Superior temporal gyrus (tissue), 1 donor: ENCODE measurements around the gene C1orf105.
"Not testable (repeated sequence)": the region's sequence is repeated elsewhere in the genome, so short reads cannot be mapped to it uniquely, and the experiment has no call there.

ENCODE experiments used
- DNase-seq: peaks from one replicate; pipeline ENCODE4 v3.0.0-alpha.2; 2016; ENCODE audit errors: extremely low spot score

The C1orf105 gene

DNA sequence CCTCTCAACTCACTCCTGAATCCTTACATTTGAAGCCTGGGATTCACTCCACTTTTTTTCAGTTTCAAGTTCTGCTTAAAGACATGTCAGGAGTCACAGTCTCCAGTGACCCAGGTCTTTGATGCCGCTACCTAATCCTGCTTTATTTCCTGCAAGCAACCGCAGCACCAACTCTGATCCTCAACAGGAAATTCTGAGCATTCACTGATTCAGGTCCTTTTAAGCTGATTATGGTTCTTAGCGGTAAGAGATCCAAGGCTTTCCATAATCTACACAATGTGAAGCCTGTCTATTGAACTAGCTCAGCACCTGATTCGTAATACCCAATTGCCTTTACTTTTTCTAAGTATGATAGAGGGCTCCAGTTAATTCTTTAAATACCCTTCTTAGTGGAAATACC is 67.1 kb downstream of the C1orf105 start:
- no peak for DNase-seq

GRCh38 chr1:172488393-172488792 is 67.9 kb downstream of the C1orf105 start:
- no peak for DNase-seq

DNA sequence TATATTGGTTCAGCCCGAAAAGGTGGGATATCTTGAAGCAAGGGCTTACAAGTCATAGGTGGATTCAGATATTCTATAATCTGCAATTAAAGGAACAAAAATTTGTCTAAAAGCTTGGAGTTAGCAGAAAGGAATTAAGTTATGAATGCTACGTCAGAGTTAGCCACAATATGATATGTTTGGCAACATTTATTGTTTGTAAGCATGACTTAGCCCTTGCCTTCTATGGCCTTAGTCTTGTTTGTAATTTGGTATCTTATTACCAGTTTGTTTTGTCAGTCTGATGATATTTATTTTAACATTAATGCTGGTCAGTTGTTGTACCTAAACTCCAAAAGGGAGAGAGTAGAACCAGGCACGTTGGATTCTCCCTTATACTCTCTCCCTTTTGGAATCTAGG is 69.4 kb downstream of the C1orf105 start:
- no peak for DNase-seq

- DNase-seq: no peak
Observed at GRCh38 chr1:172492421-172492820, 71.9 kb downstream of the C1orf105 start.

GRCh38 chr1:172494166-172494565 is 73.7 kb downstream of the C1orf105 start:
- no peak for DNase-seq

DNA sequence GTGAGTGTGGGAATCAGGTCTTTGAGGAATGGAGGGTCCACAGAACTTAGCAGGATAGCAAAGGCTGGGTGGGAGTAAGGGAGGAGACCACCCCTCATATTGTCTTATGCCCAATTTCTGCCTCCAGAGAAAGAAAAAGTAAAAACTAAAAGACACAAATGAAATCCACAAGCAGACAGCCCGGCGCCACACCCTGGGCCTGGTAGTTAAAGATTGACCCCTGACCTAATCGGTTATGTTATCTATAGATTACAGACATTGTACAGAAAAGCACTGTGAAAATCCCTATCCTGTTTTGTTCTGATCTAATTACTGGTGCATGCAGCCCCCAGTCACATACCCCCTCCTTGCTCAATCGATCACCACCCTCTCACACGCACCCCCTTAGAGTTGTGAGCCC is 75.6 kb downstream of the C1orf105 start:
- DNase-seq: not testable (repeated sequence)

GRCh38 chr1:172496678-172497077 is 76.2 kb downstream of the C1orf105 start:
- no peak for DNase-seq

- no peak for DNase-seq
Observed at GRCh38 chr1:172497230-172497629, 76.7 kb downstream of the C1orf105 start.

GRCh38 chr1:172498857-172499256 is 78.4 kb downstream of the C1orf105 start:
- DNase-seq: no peak

- no peak for DNase-seq
Observed at GRCh38 chr1:172499636-172500141, 79.2 kb downstream of the C1orf105 start.

GRCh38 chr1:172500207-172500606 is 79.7 kb downstream of the C1orf105 start:
- DNase-seq: no peak

DNA sequence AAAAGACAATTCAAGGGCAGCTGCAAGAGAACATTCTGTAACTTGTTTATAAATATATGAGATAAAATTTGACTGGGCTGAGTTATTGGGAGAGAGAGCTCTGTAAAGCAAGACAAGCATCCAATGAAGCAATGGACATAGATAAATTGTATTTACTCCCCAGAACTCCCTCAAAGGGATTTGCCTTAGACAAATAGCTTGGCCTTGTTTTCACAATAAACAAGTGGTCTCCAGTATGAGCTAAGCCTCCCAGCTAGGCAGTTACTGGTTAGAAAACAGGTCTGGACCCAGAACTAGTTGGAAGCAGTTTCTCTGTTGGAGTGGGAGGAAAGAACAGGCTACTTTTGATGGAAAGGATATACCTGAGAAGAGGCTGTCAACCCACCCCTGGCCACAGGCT is 87.3 kb downstream of the C1orf105 start:
- DNase-seq: no peak

DNA sequence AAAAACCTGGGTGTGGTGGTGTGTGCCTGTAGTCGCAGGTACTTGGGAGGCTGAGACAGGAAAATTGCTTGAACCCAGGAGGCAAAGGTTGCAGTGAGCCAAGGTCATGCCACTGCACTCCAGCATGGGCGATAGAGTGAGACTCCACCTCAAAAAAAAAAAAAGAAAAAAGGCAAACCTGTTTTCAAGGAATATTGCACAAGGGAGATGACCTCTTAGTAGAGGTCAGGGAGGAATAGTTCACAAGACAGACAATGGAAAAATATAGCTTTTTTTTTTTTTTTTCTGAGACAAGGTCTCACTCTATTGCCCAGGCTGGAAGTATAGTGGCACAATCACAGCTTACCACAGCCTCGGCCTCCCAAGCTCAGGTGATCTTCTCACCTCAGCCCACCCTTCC is 90.0 kb downstream of the C1orf105 start:
- no peak for DNase-seq

DNA sequence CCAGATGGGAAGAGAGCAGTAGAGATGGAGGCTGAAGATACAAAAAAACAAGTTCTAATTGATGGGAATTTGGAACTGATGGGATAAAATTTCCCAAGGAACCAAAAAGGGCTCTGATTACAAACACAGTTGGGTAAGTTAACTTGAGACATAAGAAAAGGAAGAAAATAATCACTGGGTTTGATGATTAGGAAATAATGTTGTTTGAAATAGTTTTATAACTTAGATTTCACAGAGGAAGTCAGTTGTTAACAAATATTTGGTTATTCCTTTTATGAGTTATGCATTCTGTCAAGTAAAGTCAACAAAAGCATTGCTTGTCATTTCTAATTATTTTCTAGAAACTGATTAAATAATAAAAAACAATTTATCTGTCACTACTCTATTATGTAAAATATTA is 92.1 kb downstream of the C1orf105 start:
- DNase-seq: no peak

- DNase-seq: no peak
Observed at GRCh38 chr1:172513479-172513878, 93.0 kb downstream of the C1orf105 start.

DNA sequence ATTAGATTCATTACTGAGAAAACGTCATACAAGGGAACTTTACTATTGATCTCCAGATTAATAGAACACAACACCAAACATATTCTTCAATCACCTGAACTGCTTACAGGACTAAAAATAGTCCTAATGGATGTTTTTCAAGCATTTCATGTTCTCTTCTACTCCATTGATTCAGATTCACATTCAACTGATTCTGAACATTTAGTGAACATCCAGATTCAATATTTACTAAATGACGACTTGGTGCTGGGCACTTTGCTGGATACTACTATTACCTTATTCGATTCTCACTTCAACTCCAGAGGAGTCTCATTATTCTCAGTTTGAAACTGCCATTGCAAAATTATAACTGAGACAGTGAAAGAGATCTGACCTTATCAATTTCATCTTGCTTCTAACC is 93.6 kb downstream of the C1orf105 start:
- DNase-seq: no peak

GRCh38 chr1:172515436-172515835 is 95.0 kb downstream of the C1orf105 start:
- no peak for DNase-seq

- no peak for DNase-seq
Observed at GRCh38 chr1:172515927-172516326, 95.4 kb downstream of the C1orf105 start.

DNA sequence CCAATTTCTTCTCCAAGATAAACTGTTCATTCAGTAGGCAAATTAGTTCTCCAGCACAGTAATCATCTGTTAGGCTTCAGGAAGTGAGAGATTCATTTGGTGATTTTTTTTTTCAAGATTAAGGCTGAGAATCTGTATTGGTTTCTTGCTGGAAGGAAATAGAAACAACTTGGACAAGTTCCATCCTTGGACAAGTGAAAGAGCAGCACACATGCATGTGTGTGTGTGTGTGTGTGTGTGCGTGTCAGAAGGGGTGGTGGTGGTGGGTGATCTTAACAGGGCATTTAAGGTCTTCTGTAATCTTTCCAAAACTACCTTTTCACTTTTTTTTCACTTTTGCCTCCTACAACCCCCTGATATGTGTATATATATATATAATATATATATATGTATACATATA is 96.6 kb downstream of the C1orf105 start:
- DNase-seq: no peak

DNA sequence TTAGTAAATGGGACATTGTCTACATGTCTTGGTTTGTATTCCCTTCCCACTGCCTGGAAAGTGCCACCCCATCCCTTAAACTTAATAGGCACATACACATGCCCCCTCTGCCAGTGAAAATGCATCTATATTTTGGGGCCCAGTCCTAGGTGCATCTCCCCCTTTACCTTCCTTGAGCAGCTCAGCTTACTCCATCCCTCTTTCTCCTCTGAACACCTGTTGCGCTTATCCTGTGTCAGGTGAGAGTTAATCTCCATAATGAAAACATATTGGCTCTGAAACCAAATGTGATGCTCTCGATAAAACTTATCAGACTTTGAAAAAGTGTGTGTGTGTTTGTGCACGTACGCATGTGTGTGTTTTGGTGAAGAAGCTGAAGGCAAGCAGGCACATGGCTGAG is 97.1 kb downstream of the C1orf105 start:
- no peak for DNase-seq
